ENCODE measurements around the gene TMEM187. TPM values are rescaled to one million over a fixed set of nuclear protein-coding genes. Genes with fewer than 3 reads are reported as not detected.

Gene TMEM187
- total and polyA plus RNA-seq, 2 donors (not counting 1 experiment from before 2014, with no cell fraction given): 5.5 to 6.4 TPM

- TF ChIP-seq EZH2 (IDR thresholded peaks at IDR 0.05; ENCODE audit: borderline replicate concordance, insufficient read depth, low read depth, low read length, poor library complexity, severe bottlenecking) (no peak), CTCF (IDR thresholded peaks at IDR 0.05) (no peak)
- 90% methylated on average over 6 of the region's 10 CpGs for WGBS (ENCODE audit: insufficient coverage)
- ChIA-PET POLR2A (no interaction called here), CTCF (interaction anchor here (0.7 to 7.4 kb wide), 3 partner anchors 9 to 867 kb away, joined by 3 to 59 read pairs (median 3); partner anchors contain the start of genes MPP1 and RENBP)
- Histone ChIP-seq H3K79me2 (ENCODE audit: control insufficient read depth, insufficient read depth, low read length) (peaks cover 7% of the 10 kb centered on the region), H2AFZ (ENCODE audit: insufficient read depth, low read depth, low read length, poor library complexity, severe bottlenecking) (no peak overlapping the region), H3K4me2 (replicated peaks; ENCODE audit: low read depth, low read length, poor library complexity, severe bottlenecking) (no peak overlapping the region), H3K4me3 (ENCODE audit: control extremely low read depth in 1 of 5, extremely low read depth in 1 of 5, insufficient read depth in 1 of 5, low read depth in 2 of 5, low read length in 4 of 5) (no peak overlapping the region), H4K20me1 (ENCODE audit: control insufficient read depth, insufficient read depth, low read length, poor library complexity, severe bottlenecking) (no peaks in the 10 kb centered on the region), H3K27ac (ENCODE audit: low read length in 2 of 2) (no peak overlapping the region), H3K36me3 (replicated peaks in 1 of 2; ENCODE audit: control extremely low read depth in 1 of 2, control insufficient read depth in 1 of 2, extremely low read depth in 1 of 2, insufficient read depth in 2 of 2, low read length in 1 of 2) (no peaks in the 10 kb centered on the region), H3K9ac (ENCODE audit: low read length) (no peak overlapping the region), H3K4me1 (ENCODE audit: control insufficient read depth in 2 of 2, insufficient read depth in 2 of 2, low read length in 2 of 2) (peaks cover 9 to 32% of the 10 kb centered on the region in 2 donors), H3K9me3 (ENCODE audit: control extremely low read depth in 1 of 3, control insufficient read depth in 2 of 3, insufficient read depth in 1 of 3, low read length in 2 of 3) (no peaks in the 10 kb centered on the region), H3K27me3 (replicated peaks in 1 of 4; ENCODE audit: control extremely low read depth in 1 of 4, control insufficient read depth in 3 of 4, insufficient read depth in 4 of 4, low read length in 3 of 4) (no peaks in the 10 kb centered on the region)
- intact Hi-C loops (cut with micrococcal nuclease): no loop called here
- H3K4me3 Mint-ChIP-seq: no peak overlapping the region
- H3K27me3 Mint-ChIP-seq: no peaks in the 10 kb centered on the region
- H3K27ac Mint-ChIP-seq: no peak overlapping the region
- no peaks in the 10 kb centered on the region for H3K9me3 Mint-ChIP-seq (ENCODE audit: insufficient read depth)
- DNase-seq: no peak
- ATAC-seq (ENCODE audit: low read depth): no peak
- peaks cover 16% of the 10 kb centered on the region for H3K4me1 Mint-ChIP-seq
Measured at GRCh38 chrX:153938226-153938786, 34.2 kb upstream of the TMEM187 start.

- no peak overlapping the region for H3K27ac Mint-ChIP-seq
- H3K4me1 ChIP-seq (ENCODE audit: control insufficient read depth in 2 of 2, insufficient read depth in 2 of 2, low read length in 2 of 2): peaks cover 9 to 35% of the 10 kb centered on the region in 2 donors
- no peak overlapping the region for H3K4me3 Mint-ChIP-seq
- H3K36me3 ChIP-seq (replicated peaks in 1 of 2; ENCODE audit: control extremely low read depth in 1 of 2, control insufficient read depth in 1 of 2, extremely low read depth in 1 of 2, insufficient read depth in 2 of 2, low read length in 1 of 2): no peaks in the 10 kb centered on the region
- no peak overlapping the region for H3K9ac ChIP-seq (ENCODE audit: low read length)
- no peak overlapping the region for H3K4me2 ChIP-seq (replicated peaks; ENCODE audit: low read depth, low read length, poor library complexity, severe bottlenecking)
- H3K79me2 ChIP-seq (ENCODE audit: control insufficient read depth, insufficient read depth, low read length): peaks cover 14% of the 10 kb centered on the region
- H3K27me3 ChIP-seq (replicated peaks in 1 of 4; ENCODE audit: control extremely low read depth in 1 of 4, control insufficient read depth in 3 of 4, insufficient read depth in 4 of 4, low read length in 3 of 4): no peaks in the 10 kb centered on the region
- no peak for TF ChIP-seq EZH2 (IDR thresholded peaks at IDR 0.05; ENCODE audit: borderline replicate concordance, insufficient read depth, low read depth, low read length, poor library complexity, severe bottlenecking)
- TF ChIP-seq CTCF (IDR thresholded peaks at IDR 0.05): no peak
- H3K27ac ChIP-seq (ENCODE audit: low read length in 2 of 2): no peak overlapping the region
- no peaks in the 10 kb centered on the region for H3K9me3 ChIP-seq (ENCODE audit: control extremely low read depth in 1 of 3, control insufficient read depth in 2 of 3, insufficient read depth in 1 of 3, low read length in 2 of 3)
- intact Hi-C loops (cut with micrococcal nuclease): no loop called here
- H3K4me1 Mint-ChIP-seq: peaks cover 14% of the 10 kb centered on the region
- ATAC-seq (ENCODE audit: low read depth) (no peak), DNase-seq (no peak)
- ChIA-PET CTCF (interaction anchor here (0.9 to 15.4 kb wide), 3 partner anchors 8 to 176 kb away, joined by 3 to 325 read pairs (median 59); partner anchors contain the start of genes ARHGAP4, PLXNB3 and RENBP), POLR2A (interaction anchor here (1.2 to 1.6 kb wide), 3 partner anchors 13 to 16 kb away, joined by 3 to 5 read pairs (median 4); no protein-coding TSS in a partner anchor)
- no peaks in the 10 kb centered on the region for H4K20me1 ChIP-seq (ENCODE audit: control insufficient read depth, insufficient read depth, low read length, poor library complexity, severe bottlenecking)
- no peak overlapping the region for H2AFZ ChIP-seq (ENCODE audit: insufficient read depth, low read depth, low read length, poor library complexity, severe bottlenecking)
- WGBS (ENCODE audit: insufficient coverage): 73% methylated on average over 2 of the region's 7 CpGs
- no peaks in the 10 kb centered on the region for H3K9me3 Mint-ChIP-seq (ENCODE audit: insufficient read depth)
- no peak overlapping the region for H3K4me3 ChIP-seq (ENCODE audit: control extremely low read depth in 1 of 5, extremely low read depth in 1 of 5, insufficient read depth in 1 of 5, low read depth in 2 of 5, low read length in 4 of 5)
- no peaks in the 10 kb centered on the region for H3K27me3 Mint-ChIP-seq
Measured at GRCh38 chrX:153939573-153939972, 33.0 kb upstream of the TMEM187 start.
